HepG2 (cell line): ENCODE data around the gene COX4I2. TPM values are rescaled to one million over a fixed set of nuclear protein-coding genes. Genes with fewer than 3 reads are reported as not detected.

Experiments
- ATAC-seq: fragments of 200-7000 bp; cut with Tn5 transposase; 3 replicates; pipeline ENCODE4 v1.9.1; 2020; ENCODE audit warnings: mild to moderate bottlenecking, moderate library complexity
- BruUV-seq: library from RNA; stranded (reverse); fragments of 400-500 nt; replicated peaks from 2 replicates; lab custom pipeline; 2021; lab: Mats Ljungman, UMichigan
- CTCF ChIA-PET: fragments of 300-600 bp; formaldehyde crosslinking; extraction: SDS; loops from one replicate; lab custom pipeline; 2021; ENCODE audit warnings: low total read pairs, inconsistent platforms, low intra/inter-chr PET ratio; lab: Yijun Ruan, JAX
- POLR2A ChIA-PET: fragments of 350-600 bp; sonication (Branson Sonifier 250); formaldehyde crosslinking; loops from one replicate; lab custom pipeline; 2020; ENCODE audit warnings: antibody characterized with exemption, inconsistent platforms; lab: Yijun Ruan, JAX
- DNase-seq: peaks from one replicate; pipeline ENCODE4 v3.0.0-alpha.2; 2015; ENCODE audit warnings: low spot score
- FAIRE-seq: peaks from 3 replicates; lab custom pipeline; 2011; peaks lifted over from hg19 to GRCh38; lab: Jason Lieb, UNC
- H2AFZ ChIP-seq: one replicate; pipeline ENCODE4 v1.6.1; 2011; ENCODE audit warnings: low read length, inconsistent platforms
- H3K27ac ChIP-seq: fragments of 300-600 bp; 3 replicates; pipeline ENCODE4 v1.8.0; 2011; ENCODE audit warnings: mixed run types, mild to moderate bottlenecking, mixed read lengths, low read length, inconsistent platforms; ENCODE audit not compliant: insufficient read depth; ENCODE audit errors: extremely low read length
- H3K27me3 ChIP-seq, 2 experiments: fragments of 200-600 bp in 1 of 2; 2 replicates in 1 of 2; 3 replicates in 1 of 2; pipeline versions ENCODE4 v1.6.0 to v1.8.0; 2011; ENCODE audit warnings: low read length in 2 of 2, mild to moderate bottlenecking in 2 of 2, moderate library complexity in 2 of 2, inconsistent platforms in 1 of 2; ENCODE audit not compliant: insufficient read depth in 2 of 2, control insufficient read depth in 1 of 2
- H3K36me3 ChIP-seq, 2 experiments: fragments of 200-600 bp in 1 of 2; replicated peaks in 1 of 2; 2 replicates in 1 of 2; 3 replicates in 1 of 2; pipeline versions ENCODE4 v1.5.1 to v1.8.0; 2011; ENCODE audit warnings: low read length in 2 of 2, inconsistent platforms in 1 of 2; ENCODE audit not compliant: insufficient read depth in 2 of 2, control insufficient read depth in 1 of 2
- H3K4me1 ChIP-seq: 2 replicates; pipeline ENCODE4 v1.5.1; 2012; ENCODE audit warnings: low read length, inconsistent platforms; ENCODE audit not compliant: insufficient read depth
- H3K4me2 ChIP-seq: 2 replicates; pipeline ENCODE4 v1.6.0; 2011; ENCODE audit warnings: low read depth, low read length, inconsistent platforms
- H3K4me3 ChIP-seq, 3 experiments: fragments of 200-600 bp in 1 of 3; sonication (generic), shearing (Covaris generic) in 1 of 3; replicated peaks in 1 of 3; 2 replicates each; pipeline ENCODE4 v1.5.1; 2011 to 2016; ENCODE audit warnings: low read length in 3 of 3, inconsistent platforms in 2 of 3, low read depth in 2 of 3, mild to moderate bottlenecking in 2 of 3, control low read depth in 1 of 3, mixed read lengths in 1 of 3; ENCODE audit not compliant: insufficient read depth in 1 of 3
- H3K79me2 ChIP-seq: one replicate; pipeline ENCODE4 v1.6.1; 2011; ENCODE audit warnings: low read length, inconsistent platforms; ENCODE audit not compliant: insufficient read depth
- H3K9ac ChIP-seq: 2 replicates; pipeline ENCODE4 v1.6.0; 2011; ENCODE audit warnings: mild to moderate bottlenecking, low read depth, low read length, inconsistent platforms; ENCODE audit not compliant: insufficient read depth
- H3K9me3 ChIP-seq: 2 replicates; pipeline ENCODE4 v1.5.1; 2012; ENCODE audit warnings: mild to moderate bottlenecking, low read length
- H4K20me1 ChIP-seq: 2 replicates; pipeline ENCODE4 v1.6.0; 2011; ENCODE audit warnings: inconsistent platforms, mild to moderate bottlenecking, low read length, moderate library complexity; ENCODE audit not compliant: insufficient read depth
- AGO2 ChIP-seq: fragments of 200-400 bp; formaldehyde crosslinking; optimal IDR thresholded peaks from 2 replicates; pipeline ENCODE3; 2017; ENCODE audit warnings: mild to moderate bottlenecking, low read depth, low read length, moderate library complexity
- AHR ChIP-seq: IDR thresholded peaks from 2 replicates; pipeline ENCODE4 v1.6.1; 2018; ENCODE audit warnings: missing genetic modification reagents, missing compliant biosample characterization
- FOXK1 ChIP-seq: sonication (generic); formaldehyde crosslinking; IDR thresholded peaks from 2 replicates; pipeline ENCODE4 v1.4.0; 2020; ENCODE audit warnings: low read depth, missing genetic modification reagents, borderline replicate concordance
- NFE2L2 ChIP-seq: fragments of 150-350 bp; IDR thresholded peaks from 2 replicates; pipeline ENCODE4 v1.6.1; 2014; ENCODE audit warnings: low read length
- SRY ChIP-seq: sonication (generic); formaldehyde crosslinking; IDR thresholded peaks from 2 replicates; pipeline ENCODE4 v1.8.0; 2022; ENCODE audit warnings: mild to moderate bottlenecking, missing genetic modification reagents
- ZBTB7B ChIP-seq: sonication (generic); formaldehyde crosslinking; IDR thresholded peaks from 2 replicates; pipeline ENCODE4 v1.4.0; 2020; ENCODE audit warnings: missing genetic modification reagents
- ZNF235 ChIP-seq: sonication (generic); formaldehyde crosslinking; IDR thresholded peaks from 2 replicates; pipeline ENCODE4 v1.8.1; 2023; ENCODE audit warnings: mild to moderate bottlenecking, missing genetic modification reagents, borderline replicate concordance
- ZNF770 ChIP-seq: sonication (generic); formaldehyde crosslinking; IDR thresholded peaks from 2 replicates; pipeline ENCODE4 v1.5.0; 2020; ENCODE audit warnings: mild to moderate bottlenecking, missing genetic modification reagents
- WGBS: methylation state at CpG from one replicate; pipeline ENCODE4 v1.1.6; 2017; ENCODE audit warnings: low lambda C conversion rate; 5-methylcytosine and 5-hydroxymethylcytosine counted together
- in situ Hi-C: cut with HindIII; loops from 2 replicates; pipeline ENCODE4 v1.10.0; 2017; ENCODE audit warnings: low pct_unique_long_range_greater_than_20kb; ENCODE audit not compliant: extremely low pct_ligation_motif_present
- intact Hi-C: fragments of 100-400 bp; cut with micrococcal nuclease; formaldehyde crosslinking; loops from one replicate; pipeline ENCODE4 v1.10.0; 2022; ENCODE audit not compliant: unreplicated experiment
- polyA plus RNA-seq, 8 experiments: library from polyadenylated mRNA; depleted of rRNA in 3 of 8; stranded (reverse) in 7 of 8; unstranded in 1 of 8; fragments of >200 nt; fragmentation: Illumina TruSeq in 4 of 8; extraction: Trizol in 4 of 8; gene quantifications; 2 replicates each; pipeline versions ENCODE4 v1.2.1 to v1.2.3, GENCODE V29; 2011 to 2016; ENCODE audit warnings: low read depth in 4 of 8, missing spikeins in 1 of 8, mixed read lengths in 1 of 8; ENCODE audit not compliant: insufficient read depth in 1 of 8
- total RNA-seq, 5 experiments: library from RNA; depleted of rRNA; stranded (reverse); fragments of >200 nt; fragmentation: Illumina TruSeq; extraction: Trizol; gene quantifications; 2 replicates each; pipeline ENCODE4 v1.2.3, GENCODE V29; 2016; ENCODE audit warnings: low read depth in 1 of 5
- TF ChIP-seq, protein P1 (sequence below): sonication (generic); formaldehyde crosslinking; IDR thresholded peaks from 2 replicates; pipeline ENCODE4 v1.8.0; 2022; ENCODE audit warnings: low read depth, missing genetic modification reagents
- TF ChIP-seq, protein P2 (sequence below): sonication (generic); formaldehyde crosslinking; IDR thresholded peaks from 2 replicates; pipeline ENCODE4 v1.4.0; 2020; ENCODE audit warnings: mild to moderate bottlenecking, low read depth, missing genetic modification reagents
- TF ChIP-seq, protein P3 (sequence below): sonication (generic); formaldehyde crosslinking; IDR thresholded peaks from 2 replicates; pipeline ENCODE4 v1.5.0; 2020; ENCODE audit warnings: mild to moderate bottlenecking, missing genetic modification reagents, borderline replicate concordance
- TF ChIP-seq, protein P4 (sequence below), 2 experiments: sonication (generic) in 1 of 2; formaldehyde crosslinking in 1 of 2; IDR thresholded peaks; 2 replicates each; pipeline versions ENCODE4 v1.4.0 to v1.6.1; 2018 to 2020; ENCODE audit warnings: missing genetic modification reagents in 2 of 2, borderline replicate concordance in 1 of 2, low read depth in 1 of 2, mild to moderate bottlenecking in 1 of 2, missing biosample characterization in 1 of 2

The COX4I2 gene
- total and polyA plus RNA-seq, 2 of the 13 experiments (the other 11 are each of a cell fraction or from before 2014, with no cell fraction given), result 1.1 TPM; not detected in 1

- WGBS, result 17% methylated on average over 2 of the region's 2 CpGs
- H3K4me3 ChIP-seq, result no peak overlapping the region
- H4K20me1 ChIP-seq, result peaks cover 16% of the 10 kb centered on the region; the same call in 1 of the 2 replicates
- intact Hi-C loops, result loop anchor here (1.0 to 5.0 kb wide), 3 partner anchors 14 to 58 kb away; no protein-coding TSS in a partner anchor
- peaks cover 95% of the 10 kb centered on the region for H3K4me1 ChIP-seq
- H3K79me2 ChIP-seq, result peaks cover 31% of the 10 kb centered on the region
- H3K27me3 ChIP-seq, result no peaks in the 10 kb centered on the region
- ChIA-PET POLR2A (interaction anchor here (0.6 to 16.2 kb wide), 21 partner anchors 7 to 119 kb away, joined by 3 to 1981 read pairs (median 6); partner anchors contain the start of genes BCL2L1, ID1 and TPX2), CTCF (interaction anchor here (1.0 to 5.9 kb wide), 2 partner anchors 31 to 59 kb away, joined by 3 to 100 read pairs; partner anchors contain the start of gene BCL2L1)
- ATAC-seq, result peak; percentile 64
- H3K9ac ChIP-seq, result peak overlapping the region; percentile 30
- H3K27ac ChIP-seq, result peak overlapping the region; percentile 77
- H3K9me3 ChIP-seq, result no peaks in the 10 kb centered on the region
- peaks cover 35 to 43% of the 10 kb centered on the region in 2 experiments for H3K36me3 ChIP-seq
- DNase-seq, result no peak
- BruUV-seq, result no TSS peak
- no peak overlapping the region for H2AFZ ChIP-seq
- in situ Hi-C loops, result loop anchor here (5.0 kb wide), 1 partner anchor 57 kb away; the partner anchor contains the start of gene BCL2L1
- peak overlapping the region; percentile 19 for H3K4me2 ChIP-seq
- FAIRE-seq, result no peak
- TF ChIP-seq NFE2L2 (peak; percentile 8; the same call in 1 of the 2 replicates), ZNF770 (CRISPR knock-in tag) (peak; percentile 54; the same call in 1 of the 2 replicates), ZNF235 (CRISPR knock-in tag) (0 out of 2 replicates have a peak, but pooled peaks have one; percentile 65), ZBTB7B (CRISPR knock-in tag) (peak; percentile 2; the same call in 1 of the 2 replicates), SRY (CRISPR knock-in tag) (peak; percentile 33; the same call in 1 of the 2 replicates), AHR (CRISPR knock-in tag) (peak; percentile 24; the same call in 1 of the 2 replicates), FOXK1 (peak; percentile 6; the same call in 1 of the 2 replicates), AGO2 (peak; percentile 97)
- TF ChIP-seq, protein P1, sequence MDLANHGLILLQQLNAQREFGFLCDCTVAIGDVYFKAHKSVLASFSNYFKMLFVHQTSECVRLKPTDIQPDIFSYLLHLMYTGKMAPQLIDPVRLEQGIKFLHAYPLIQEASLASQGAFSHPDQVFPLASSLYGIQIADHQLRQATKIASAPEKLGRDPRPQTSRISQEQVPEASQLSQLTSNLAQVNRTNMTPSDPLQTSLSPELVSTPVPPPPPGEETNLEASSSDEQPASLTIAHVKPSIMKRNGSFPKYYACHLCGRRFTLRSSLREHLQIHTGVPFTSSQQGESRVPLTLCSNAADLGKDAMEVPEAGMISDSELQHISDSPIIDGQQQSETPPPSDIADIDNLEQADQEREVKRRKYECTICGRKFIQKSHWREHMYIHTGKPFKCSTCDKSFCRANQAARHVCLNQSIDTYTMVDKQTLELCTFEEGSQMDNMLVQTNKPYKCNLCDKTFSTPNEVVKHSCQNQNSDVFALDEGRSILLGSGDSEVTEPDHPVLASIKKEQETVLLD (CRISPR knock-in tag), result 0 out of 2 replicates have a peak, but pooled peaks have one; percentile 3
- TF ChIP-seq, protein P2, sequence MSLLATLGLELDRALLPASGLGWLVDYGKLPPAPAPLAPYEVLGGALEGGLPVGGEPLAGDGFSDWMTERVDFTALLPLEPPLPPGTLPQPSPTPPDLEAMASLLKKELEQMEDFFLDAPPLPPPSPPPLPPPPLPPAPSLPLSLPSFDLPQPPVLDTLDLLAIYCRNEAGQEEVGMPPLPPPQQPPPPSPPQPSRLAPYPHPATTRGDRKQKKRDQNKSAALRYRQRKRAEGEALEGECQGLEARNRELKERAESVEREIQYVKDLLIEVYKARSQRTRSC (CRISPR knock-in tag), result 0 out of 2 replicates have a peak, but pooled peaks have one; percentile 27
- TF ChIP-seq, protein P3, sequence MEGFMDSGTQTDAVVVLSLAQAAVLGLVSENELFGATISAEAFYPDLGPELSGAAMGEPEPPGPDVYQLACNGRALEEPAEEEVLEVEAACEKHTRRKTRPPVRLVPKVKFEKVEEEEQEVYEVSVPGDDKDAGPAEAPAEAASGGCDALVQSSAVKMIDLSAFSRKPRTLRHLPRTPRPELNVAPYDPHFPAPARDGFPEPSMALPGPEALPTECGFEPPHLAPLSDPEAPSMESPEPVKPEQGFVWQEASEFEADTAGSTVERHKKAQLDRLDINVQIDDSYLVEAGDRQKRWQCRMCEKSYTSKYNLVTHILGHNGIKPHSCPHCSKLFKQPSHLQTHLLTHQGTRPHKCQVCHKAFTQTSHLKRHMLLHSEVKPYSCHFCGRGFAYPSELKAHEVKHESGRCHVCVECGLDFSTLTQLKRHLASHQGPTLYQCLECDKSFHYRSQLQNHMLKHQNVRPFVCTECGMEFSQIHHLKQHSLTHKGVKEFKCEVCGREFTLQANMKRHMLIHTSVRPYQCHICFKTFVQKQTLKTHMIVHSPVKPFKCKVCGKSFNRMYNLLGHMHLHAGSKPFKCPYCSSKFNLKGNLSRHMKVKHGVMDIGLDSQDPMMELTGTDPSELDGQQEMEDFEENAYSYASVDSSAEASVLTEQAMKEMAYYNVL (CRISPR knock-in tag), result 0 out of 2 replicates have a peak, but pooled peaks have one; percentile 52
- TF ChIP-seq, protein P4, sequence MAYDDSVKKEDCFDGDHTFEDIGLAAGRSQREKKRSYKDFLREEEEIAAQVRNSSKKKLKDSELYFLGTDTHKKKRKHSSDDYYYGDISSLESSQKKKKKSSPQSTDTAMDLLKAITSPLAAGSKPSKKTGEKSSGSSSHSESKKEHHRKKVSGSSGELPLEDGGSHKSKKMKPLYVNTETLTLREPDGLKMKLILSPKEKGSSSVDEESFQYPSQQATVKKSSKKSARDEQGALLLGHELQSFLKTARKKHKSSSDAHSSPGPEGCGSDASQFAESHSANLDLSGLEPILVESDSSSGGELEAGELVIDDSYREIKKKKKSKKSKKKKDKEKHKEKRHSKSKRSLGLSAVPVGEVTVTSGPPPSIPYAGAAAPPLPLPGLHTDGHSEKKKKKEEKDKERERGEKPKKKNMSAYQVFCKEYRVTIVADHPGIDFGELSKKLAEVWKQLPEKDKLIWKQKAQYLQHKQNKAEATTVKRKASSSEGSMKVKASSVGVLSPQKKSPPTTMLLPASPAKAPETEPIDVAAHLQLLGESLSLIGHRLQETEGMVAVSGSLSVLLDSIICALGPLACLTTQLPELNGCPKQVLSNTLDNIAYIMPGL (CRISPR knock-in tag; IDR thresholded peaks at IDR 0.05; ENCODE audit: borderline replicate concordance in 1 of 2, low read depth in 1 of 2), result 0 out of 4 replicates have a peak, but pooled peaks of 1 of the 2 experiments have one; percentile 13
Measured at GRCh38 chr20:31664696-31665354, 27.1 kb downstream of the COX4I2 start.
